ENCODE results near the gene KRT73.

Gene KRT73

GRCh38 chr12:52616680-52617402, 1.5 kb downstream of the KRT73 start:
- DNase-seq = no peak

DNA sequence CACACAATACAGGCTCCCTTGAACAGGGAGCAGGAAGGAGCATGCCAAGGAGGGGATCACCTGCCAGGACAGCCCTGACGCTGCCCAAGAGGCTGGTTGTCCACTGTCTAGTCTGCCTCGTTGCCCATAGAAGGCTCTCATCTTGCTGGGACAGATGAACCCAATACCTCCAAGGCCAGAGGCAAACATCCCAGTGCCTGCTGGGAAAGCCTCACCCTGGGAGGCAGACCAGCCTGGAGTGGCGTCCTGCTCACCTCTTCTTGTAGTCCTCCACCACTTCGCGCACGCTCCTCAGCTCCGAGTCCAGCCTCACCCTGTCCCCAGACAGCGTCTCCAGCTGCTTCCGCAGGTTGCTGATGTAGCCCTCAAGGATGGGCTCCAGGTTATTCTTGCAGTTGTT, 2.4 kb downstream of the KRT73 start:
- DNase-seq = no peak

DNA sequence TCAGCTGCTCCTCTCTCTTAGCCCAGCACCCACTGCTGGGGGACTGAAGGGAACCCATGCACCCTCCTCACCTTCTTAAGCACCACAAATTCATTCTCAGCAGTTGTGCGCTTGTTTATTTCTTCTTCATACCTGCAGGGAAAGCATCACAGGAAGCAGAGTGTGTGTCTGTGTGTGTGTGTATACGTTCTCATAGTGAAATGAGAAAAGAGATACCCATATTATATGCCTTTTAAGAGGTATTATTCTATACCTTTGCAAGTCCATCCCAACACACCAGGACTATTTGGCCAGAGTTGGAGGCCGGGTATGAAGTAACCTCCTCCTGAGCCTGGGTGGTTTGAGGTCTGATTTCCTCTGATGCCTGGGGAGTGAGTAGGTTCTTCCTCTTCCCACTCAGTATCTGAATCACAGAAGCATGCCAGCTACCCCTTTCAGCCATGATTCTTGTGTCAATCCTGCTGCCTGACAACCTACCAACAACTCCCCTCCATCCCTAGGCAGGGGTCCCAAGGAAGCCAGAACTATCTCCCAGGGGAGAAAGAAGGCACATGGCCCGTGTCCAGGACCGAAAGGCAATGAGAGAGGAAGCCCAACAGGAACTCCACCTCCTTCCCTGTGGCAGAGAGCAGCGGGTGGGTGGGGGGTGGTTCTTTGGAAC, 3.0 kb downstream of the KRT73 start:
- no peak for DNase-seq

- DNase-seq = no peak
These were observed 3.8 kb downstream of the KRT73 start for GRCh38 chr12:52614381-52615207.

GRCh38 chr12:52613384-52614030, 4.9 kb downstream of the KRT73 start:
- DNase-seq = no peak

DNA sequence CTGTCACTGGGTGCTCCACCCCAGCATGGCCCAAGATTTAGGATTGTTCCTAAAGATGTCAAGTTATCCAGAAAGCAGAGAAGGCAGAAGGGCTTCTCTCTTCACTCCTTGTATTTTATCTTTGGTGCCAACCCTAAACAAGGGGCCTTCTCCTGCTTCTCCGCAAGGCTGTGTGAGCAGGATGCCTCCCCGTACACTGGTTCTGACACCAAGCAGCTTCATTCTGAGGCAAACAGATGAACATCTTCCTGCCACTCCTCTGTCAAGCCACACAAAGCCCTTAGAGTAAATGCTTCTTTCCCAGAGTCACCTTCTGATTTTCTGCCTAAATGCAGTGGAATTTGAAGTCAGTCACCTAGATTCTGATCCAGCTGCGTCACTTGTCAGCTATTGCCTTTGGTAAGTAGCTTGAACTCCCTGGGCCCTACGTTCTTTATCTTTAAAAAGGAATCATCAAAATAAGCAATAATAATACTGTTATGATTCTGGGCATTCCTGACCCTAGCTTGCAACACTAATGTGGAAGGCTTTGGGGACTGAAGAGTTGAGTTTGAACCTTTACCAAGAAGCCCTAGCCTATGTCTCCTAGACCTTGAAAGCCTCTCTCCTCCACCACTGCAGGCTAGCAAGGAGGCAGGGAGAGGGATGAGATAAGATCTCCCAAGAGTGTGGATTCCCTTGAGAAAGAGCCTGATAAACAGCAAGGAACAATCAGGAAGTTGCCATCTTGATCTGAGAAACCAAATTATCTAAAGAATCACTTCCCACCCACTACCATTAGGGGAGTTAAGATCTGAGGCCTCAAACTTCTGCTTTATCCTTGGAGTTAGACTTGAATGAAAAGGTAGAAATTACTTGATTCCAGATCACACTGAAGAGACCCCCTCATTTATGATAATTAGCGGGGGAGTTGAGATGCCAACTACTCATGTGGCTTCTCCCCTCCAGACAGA, 5.7 kb downstream of the KRT73 start:
- DNase-seq = no peak

DNA sequence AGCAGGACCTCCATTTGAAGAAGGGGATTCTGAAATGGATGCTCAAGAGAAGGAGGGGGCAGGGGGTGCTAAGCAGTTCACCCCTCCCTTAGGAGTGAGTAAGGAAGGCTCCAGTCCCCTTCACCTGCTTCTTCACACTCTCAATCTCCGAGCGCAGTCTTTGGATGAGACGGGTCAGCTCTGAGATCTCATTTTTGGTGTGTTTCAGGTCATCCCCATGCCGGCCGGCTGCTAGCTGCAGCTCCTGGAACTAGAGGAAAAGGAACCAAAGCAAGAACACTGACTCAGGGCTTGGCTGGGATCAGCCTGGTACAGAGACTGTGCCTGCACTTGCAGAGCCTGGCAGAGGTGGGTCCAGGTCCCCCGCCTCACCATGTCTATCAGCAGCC, 7.3 kb downstream of the KRT73 start:
- no peak for DNase-seq

- DNase-seq = no peak
These were observed 9.3 kb downstream of the KRT73 start for GRCh38 chr12:52608826-52609630.

GRCh38 chr12:52608161-52608560, 10.2 kb downstream of the KRT73 start:
- no peak for DNase-seq

DNA sequence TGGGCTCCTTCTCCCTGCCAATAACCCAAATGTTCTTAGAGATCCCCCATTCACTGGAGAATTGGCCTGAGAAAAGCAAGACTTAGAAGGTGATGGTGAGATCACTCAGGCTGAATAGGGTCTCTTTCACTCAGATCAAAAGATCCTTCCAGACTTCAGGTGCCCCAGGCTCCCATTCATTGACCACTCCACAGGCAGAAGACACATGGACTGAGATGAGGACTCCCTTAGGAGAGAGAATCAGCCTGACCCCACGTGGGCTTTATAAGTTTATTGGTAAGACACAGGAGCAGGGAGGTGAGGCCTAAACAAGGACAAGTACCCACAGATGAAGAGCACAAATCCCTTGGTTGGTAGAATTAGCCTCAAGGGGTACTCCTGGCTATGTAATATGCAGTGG, 11.0 kb downstream of the KRT73 start:
- DNase-seq = no peak

GRCh38 chr12:52606581-52607218, 11.7 kb downstream of the KRT73 start:
- no peak for DNase-seq

DNA sequence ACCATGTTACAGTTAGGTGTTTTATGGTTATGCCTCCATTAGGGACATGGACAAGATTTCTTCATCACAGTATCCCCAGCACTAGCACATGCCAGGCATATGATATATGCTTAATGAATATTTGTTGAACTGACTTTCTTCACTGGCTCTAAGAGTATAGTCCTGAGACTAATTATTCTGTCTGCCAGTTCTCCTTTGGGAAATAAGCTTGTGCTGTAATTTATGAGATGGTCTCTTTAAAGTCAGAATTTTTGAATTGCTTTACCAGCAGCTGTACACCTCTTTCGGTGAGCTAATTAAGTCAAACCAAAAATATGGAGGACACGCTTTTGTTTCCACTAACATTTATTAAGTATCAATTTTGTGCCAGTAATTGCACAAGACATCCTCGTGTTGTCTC, 12.3 kb downstream of the KRT73 start:
- no peak for DNase-seq

GRCh38 chr12:52605542-52605941, 12.8 kb downstream of the KRT73 start:
- DNase-seq = no peak

- no peak for DNase-seq
These were observed 13.5 kb downstream of the KRT73 start for GRCh38 chr12:52604859-52605258.

DNA sequence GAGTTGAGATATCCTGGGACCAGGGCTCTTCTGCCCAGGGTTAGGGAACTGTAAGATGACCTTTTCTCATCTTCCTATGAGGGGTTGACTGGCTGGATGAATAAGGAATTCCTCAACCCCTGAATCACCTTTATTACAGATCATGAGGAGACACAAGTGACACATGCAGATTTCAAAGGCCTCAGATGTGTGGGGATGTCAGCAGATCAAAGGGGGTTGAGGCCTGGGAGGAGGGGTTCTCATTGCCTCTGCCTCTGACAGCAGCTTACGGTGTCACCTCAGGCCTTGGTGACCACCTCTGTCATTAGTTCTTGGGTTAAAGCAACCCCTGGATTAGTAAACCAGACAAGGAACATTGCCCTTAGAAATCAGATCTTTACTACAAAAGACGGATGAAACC, 15.0 kb downstream of the KRT73 start:
- no peak for DNase-seq

DNA sequence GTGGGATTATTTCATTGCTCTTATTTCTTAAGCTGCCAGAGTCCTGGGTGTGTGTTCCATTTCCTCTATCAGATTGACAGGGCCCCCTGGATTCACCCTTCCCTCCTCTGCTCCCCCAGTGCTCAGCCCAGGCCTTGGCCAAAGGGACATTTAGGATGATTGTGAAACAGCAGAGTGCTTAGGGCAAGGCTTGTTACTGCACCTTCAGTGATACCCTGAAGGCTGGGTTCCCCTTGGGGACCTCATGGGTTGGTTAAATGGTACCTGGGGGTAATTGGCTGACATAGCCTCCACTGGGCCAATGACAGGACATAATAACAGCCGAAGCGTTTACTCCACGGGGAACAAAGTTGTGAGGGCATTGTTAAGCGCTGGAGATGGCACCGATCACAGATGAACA, 15.8 kb downstream of the KRT73 start:
- no peak for DNase-seq

DNA sequence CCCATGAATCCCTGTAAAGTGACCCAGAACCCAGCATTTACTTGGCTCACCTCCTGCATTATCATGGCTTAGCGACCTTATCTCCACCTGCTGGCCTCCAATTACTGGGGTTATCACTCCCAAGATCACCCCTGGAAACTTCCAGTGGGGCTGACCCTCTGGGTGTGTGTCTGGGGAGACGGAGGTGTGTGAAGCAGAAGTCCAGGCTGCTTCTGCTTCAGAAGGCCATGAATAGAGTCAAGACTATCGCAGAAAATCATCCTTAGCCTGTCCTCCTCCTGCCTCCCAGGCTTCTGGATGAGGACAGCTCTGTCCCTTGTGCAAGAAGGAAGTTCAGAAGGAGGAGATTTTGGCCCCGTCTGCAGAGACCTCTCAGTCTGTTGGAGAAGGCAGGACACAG, 16.7 kb downstream of the KRT73 start:
- no peak for DNase-seq

DNA sequence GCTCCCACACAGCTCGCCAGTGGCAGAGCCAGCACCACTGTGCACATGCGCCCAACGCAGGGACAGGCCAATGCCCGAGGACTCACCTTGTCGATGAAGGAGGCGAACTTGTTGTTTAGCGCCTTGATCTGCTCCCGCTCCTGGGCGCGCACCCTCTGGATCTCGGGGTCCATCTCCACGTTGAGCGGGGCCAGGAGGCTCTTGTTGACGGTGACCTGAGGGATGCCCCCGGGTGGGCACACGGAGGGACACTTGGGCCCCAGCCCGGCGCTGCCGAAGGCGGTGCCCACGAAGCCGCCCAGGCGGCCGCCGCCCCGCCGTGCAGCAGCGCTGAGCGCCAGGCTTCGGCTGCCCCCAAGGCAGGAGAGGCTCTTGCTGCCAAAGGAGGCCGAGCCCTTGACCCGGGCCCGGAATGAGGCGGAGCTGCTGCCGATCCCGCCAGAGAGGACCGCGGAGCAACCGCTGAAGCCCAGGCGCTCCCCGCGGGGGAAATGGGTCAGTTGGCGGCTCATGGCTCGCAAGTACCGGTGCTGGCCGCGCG, 17.3 kb downstream of the KRT73 start, which contains the start of gene KRT72:
KRT72 (minus strand) TSS at position 523 of the 541 bp plus-strand sequence; CDS start at position 512, 11 bp downstream.
- DNase-seq = no peak

DNA sequence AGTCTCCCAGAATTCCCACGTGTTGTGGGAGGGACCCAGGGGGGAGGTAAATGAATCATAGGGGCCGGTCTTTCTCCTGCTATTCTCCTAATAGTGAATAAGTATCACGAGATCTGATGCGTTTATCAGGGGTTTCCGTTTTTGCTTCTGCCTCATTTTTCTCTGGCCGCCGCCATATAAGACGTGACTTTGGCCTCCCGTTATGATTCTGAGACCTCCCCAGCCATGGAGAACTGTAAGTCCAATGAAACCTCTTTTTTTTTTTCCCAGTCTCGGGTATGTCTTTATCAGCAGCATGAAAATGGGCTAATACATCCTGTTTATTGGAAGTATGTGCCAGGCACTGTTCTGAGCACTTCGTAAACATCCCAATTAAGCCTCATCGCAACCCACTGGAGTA, 17.9 kb downstream of the KRT73 start:
- no peak for DNase-seq

- DNase-seq = no peak
These were observed 18.3 kb downstream of the KRT73 start for GRCh38 chr12:52600071-52600470.

All from stimulated activated CD4-positive, alpha-beta T cell treated with anti-CD3 and anti-CD28 coated beads, Interleukin-12 subunit alpha, Interleukin-12 subunit beta, amount 100 ng/mL, for 4 hours (primary cell).